Neuronal stem cell (in vitro differentiated cells): Measurements from ENCODE around the gene CLCN4.

ENCODE experiments used
- DNase-seq: peaks from one replicate; pipeline ENCODE4 v3.0.0-alpha.2; 2013; ENCODE audit warnings: low spot score
- H2AFZ ChIP-seq: one replicate; pipeline ENCODE4 v1.6.1; 2013; ENCODE audit warnings: mild to moderate bottlenecking, low read length, inconsistent platforms
- H2AK5ac ChIP-seq: 2 replicates; pipeline ENCODE4 v1.6.1; 2013; ENCODE audit warnings: low read depth, mild to moderate bottlenecking, inconsistent platforms, low read length, moderate library complexity, mixed read lengths
- H2BK120ac ChIP-seq: 2 replicates; pipeline ENCODE4 v1.6.1; 2013; ENCODE audit warnings: low read depth, mild to moderate bottlenecking, inconsistent platforms, low read length, moderate library complexity, mixed read lengths
- H2BK12ac ChIP-seq: one replicate; pipeline ENCODE4 v1.6.1; 2013; ENCODE audit warnings: low read length, inconsistent platforms
- H2BK15ac ChIP-seq: 2 replicates; pipeline ENCODE4 v1.6.1; 2013; ENCODE audit warnings: mild to moderate bottlenecking, low read length, inconsistent platforms, mixed read lengths
- H2BK5ac ChIP-seq: one replicate; pipeline ENCODE4 v1.6.1; 2013; ENCODE audit warnings: inconsistent platforms, mild to moderate bottlenecking, low read length, moderate library complexity
- H3K14ac ChIP-seq: one replicate; pipeline ENCODE4 v1.6.1; 2013; ENCODE audit warnings: low read length, inconsistent platforms
- H3K18ac ChIP-seq: 2 replicates; pipeline ENCODE4 v1.6.1; 2013; ENCODE audit warnings: low read length, inconsistent platforms
- H3K23ac ChIP-seq: 2 replicates; pipeline ENCODE4 v1.6.1; 2013; ENCODE audit warnings: low read depth, mild to moderate bottlenecking, mixed read lengths, low read length, inconsistent platforms; ENCODE audit not compliant: poor library complexity
- H3K27ac ChIP-seq: replicated peaks from 3 replicates; pipeline ENCODE4 v1.5.1; 2013; ENCODE audit warnings: low read length, inconsistent platforms
- H3K27me3 ChIP-seq, 3 experiments: 2 replicates each; pipeline ENCODE4 v1.6.1; 2013; ENCODE audit warnings: low read length in 3 of 3, mild to moderate bottlenecking in 2 of 3, inconsistent platforms in 1 of 3, low read depth in 1 of 3, mixed read lengths in 1 of 3, moderate library complexity in 1 of 3; ENCODE audit not compliant: control insufficient read depth in 3 of 3, insufficient read depth in 3 of 3
- H3K36me3 ChIP-seq, 2 donors: replicated peaks in 1 of 2; 2 replicates each; pipeline ENCODE4 v1.6.1; 2013; ENCODE audit warnings: low read length in 2 of 2; ENCODE audit not compliant: control insufficient read depth in 2 of 2, insufficient read depth in 2 of 2
- H3K4ac ChIP-seq: 2 replicates; pipeline ENCODE4 v1.6.1; 2013; ENCODE audit warnings: inconsistent platforms, mild to moderate bottlenecking, low read length, moderate library complexity
- H3K4me1 ChIP-seq, 2 donors: 1 replicate in 1 of 2; 2 replicates in 1 of 2; pipeline ENCODE4 v1.6.1; 2013; ENCODE audit warnings: low read length in 2 of 2, low read depth in 1 of 2; ENCODE audit not compliant: control insufficient read depth in 2 of 2, insufficient read depth in 1 of 2
- H3K4me2 ChIP-seq: one replicate; pipeline ENCODE4 v1.6.1; 2013; ENCODE audit warnings: mild to moderate bottlenecking, low read length, inconsistent platforms; ENCODE audit not compliant: insufficient read depth, poor library complexity, severe bottlenecking
- H3K4me3 ChIP-seq, 2 donors: 2 replicates each; pipeline ENCODE4 v1.5.1; 2013; ENCODE audit warnings: low read length in 2 of 2, mild to moderate bottlenecking in 2 of 2, inconsistent platforms in 1 of 2, moderate library complexity in 1 of 2
- H3K79me1 ChIP-seq: one replicate; pipeline ENCODE4 v1.6.1; 2013; ENCODE audit warnings: low read depth, mild to moderate bottlenecking, inconsistent platforms, low read length, moderate library complexity
- H3K9ac ChIP-seq: one replicate; pipeline ENCODE4 v1.6.1; 2013; ENCODE audit warnings: mild to moderate bottlenecking, low read depth, low read length, inconsistent platforms; ENCODE audit not compliant: poor library complexity
- H3K9me3 ChIP-seq, 2 donors: replicated peaks in 1 of 2; 2 replicates each; pipeline versions ENCODE3 to v1.6.1; 2013; ENCODE audit warnings: low read length in 2 of 2, mild to moderate bottlenecking in 2 of 2, inconsistent platforms in 1 of 2, low read depth in 1 of 2, mixed read lengths in 1 of 2, moderate library complexity in 1 of 2; ENCODE audit not compliant: control insufficient read depth in 2 of 2, insufficient read depth in 1 of 2
- H4K8ac ChIP-seq: one replicate; pipeline ENCODE4 v1.6.1; 2013; ENCODE audit warnings: low read depth, mild to moderate bottlenecking, inconsistent platforms, low read length, moderate library complexity
- H4K91ac ChIP-seq: one replicate; pipeline ENCODE4 v1.6.1; 2013; ENCODE audit warnings: low read length, low read depth, mild to moderate bottlenecking, inconsistent platforms; ENCODE audit not compliant: poor library complexity
- WGBS, 2 donors: extraction: QIAGEN DNeasy Blood & Tissue Kit; methylation state at CpG; one replicate each; pipeline ENCODE4 v1.1.7; 2013; ENCODE audit warnings: missing lambda C conversion rate in 2 of 2, mixed read lengths in 1 of 2; ENCODE audit not compliant: insufficient read length in 2 of 2, insufficient replicate concordance in 1 of 2; ENCODE audit errors: extremely low coverage in 2 of 2; 5-methylcytosine and 5-hydroxymethylcytosine counted together

The CLCN4 gene

DNA sequence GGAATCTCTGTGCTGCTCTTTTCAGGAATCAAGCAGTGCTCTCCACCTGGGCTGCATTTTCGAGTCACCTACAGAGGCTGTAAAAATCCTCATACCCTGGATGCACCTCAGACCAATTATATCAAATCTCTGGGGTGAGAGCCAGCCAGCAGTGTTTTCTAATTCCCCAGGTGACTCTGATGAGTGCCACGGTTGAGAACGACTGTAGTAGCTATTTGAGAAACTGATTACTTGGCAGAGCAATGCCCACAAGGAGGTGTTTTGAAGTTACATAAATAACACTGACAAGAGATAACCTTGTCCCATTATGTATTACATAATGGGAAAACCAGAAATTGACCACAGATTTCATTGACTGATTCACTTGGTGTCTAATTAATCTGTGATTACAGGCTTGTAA, 46.8 kb downstream of the CLCN4 start:
- no peak overlapping the region for H4K91ac ChIP-seq
- H3K36me3 ChIP-seq = no peaks in the 10 kb centered on the region
- H3K18ac ChIP-seq = no peak overlapping the region
- no peak overlapping the region for H2BK12ac ChIP-seq
- H3K4me1 ChIP-seq = peaks cover 0 to 1% of the 10 kb centered on the region in 2 donors
- H2BK15ac ChIP-seq = no peak overlapping the region
- no peak overlapping the region for H2AK5ac ChIP-seq
- H4K8ac ChIP-seq = no peak overlapping the region
- H3K14ac ChIP-seq = no peak overlapping the region
- H3K4me2 ChIP-seq = no peak overlapping the region
- no peaks in the 10 kb centered on the region for H3K79me1 ChIP-seq
- H2AFZ ChIP-seq = no peak overlapping the region
- no peak overlapping the region for H2BK5ac ChIP-seq
- H3K4me3 ChIP-seq = no peak overlapping the region
- WGBS, 2 donors = no CpG with 5 or more reads among the region's 3 CpGs
- H3K9ac ChIP-seq = no peak overlapping the region
- H2BK120ac ChIP-seq = no peak overlapping the region
- no peaks in the 10 kb centered on the region for H3K9me3 ChIP-seq
- H3K23ac ChIP-seq = no peak overlapping the region
- no peak overlapping the region for H3K4ac ChIP-seq
- no peaks in the 10 kb centered on the region for H3K27me3 ChIP-seq
- DNase-seq = no peak
- H3K27ac ChIP-seq = no peak overlapping the region

DNA sequence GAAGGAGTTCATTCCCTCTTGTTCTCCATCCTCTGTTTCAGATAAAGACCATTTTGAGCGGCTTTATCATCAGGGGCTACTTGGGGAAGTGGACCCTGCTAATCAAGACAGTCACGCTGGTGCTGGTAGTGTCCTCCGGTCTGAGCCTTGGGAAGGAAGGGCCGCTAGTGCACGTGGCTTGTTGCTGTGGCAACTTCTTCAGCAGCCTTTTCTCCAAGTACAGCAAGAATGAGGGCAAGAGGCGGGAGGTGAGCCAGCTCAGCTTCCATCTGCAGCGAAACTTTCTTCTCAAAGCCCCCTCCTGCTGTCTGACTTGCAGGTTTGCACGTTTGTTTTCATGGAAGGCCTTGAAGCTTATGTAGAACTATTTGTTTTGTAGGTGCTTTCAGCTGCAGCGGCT, 49.5 kb downstream of the CLCN4 start:
- Histone ChIP-seq H4K91ac (no peak overlapping the region), H3K36me3 (no peaks in the 10 kb centered on the region), H3K9ac (no peak overlapping the region), H3K9me3 (no peaks in the 10 kb centered on the region), H3K4me1 (peaks cover 0 to 1% of the 10 kb centered on the region in 2 donors), H3K27me3 (no peaks in the 10 kb centered on the region), H4K8ac (no peak overlapping the region), H3K23ac (no peak overlapping the region), H3K14ac (no peak overlapping the region), H3K4me2 (no peak overlapping the region), H3K18ac (no peak overlapping the region), H3K4ac (no peak overlapping the region), H2BK5ac (no peak overlapping the region), H3K79me1 (no peaks in the 10 kb centered on the region), H2BK120ac (no peak overlapping the region), H3K4me3 (no peak overlapping the region), H2BK15ac (no peak overlapping the region), H3K27ac (no peak overlapping the region), H2AFZ (peak overlapping the region; percentile 32), H2BK12ac (no peak overlapping the region), H2AK5ac (no peak overlapping the region)
- no peak for DNase-seq
- WGBS, 2 donors = no CpG with 5 or more reads among the region's 9 CpGs

DNA sequence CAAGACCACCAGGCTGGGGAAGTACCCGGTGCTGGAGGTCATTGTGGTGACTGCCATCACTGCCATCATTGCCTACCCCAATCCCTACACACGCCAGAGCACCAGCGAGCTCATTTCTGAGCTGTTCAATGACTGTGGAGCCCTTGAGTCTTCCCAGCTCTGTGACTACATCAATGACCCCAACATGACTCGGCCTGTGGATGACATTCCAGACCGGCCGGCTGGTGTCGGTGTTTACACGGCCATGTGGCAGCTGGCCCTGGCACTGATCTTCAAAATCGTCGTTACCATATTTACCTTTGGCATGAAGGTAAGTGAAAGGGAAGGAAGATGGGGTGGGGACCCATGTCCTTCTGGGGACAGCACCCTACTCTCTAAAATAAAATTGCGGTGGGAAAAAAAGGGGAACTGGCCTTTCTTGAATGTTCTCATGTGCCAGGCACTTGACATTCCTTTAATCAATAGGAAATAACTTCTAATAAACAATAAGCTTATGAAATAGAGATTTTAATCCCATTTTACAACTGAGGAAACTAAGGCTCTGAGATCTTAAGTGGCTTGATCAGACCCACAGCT, 51.6 kb downstream of the CLCN4 start:
- Histone ChIP-seq H3K9ac (no peak overlapping the region), H3K4me3 (no peak overlapping the region), H3K27me3 (no peaks in the 10 kb centered on the region), H4K8ac (no peak overlapping the region), H2BK15ac (no peak overlapping the region), H2BK120ac (no peak overlapping the region), H3K4me2 (no peak overlapping the region), H2AK5ac (no peak overlapping the region), H3K4ac (no peak overlapping the region), H3K9me3 (no peaks in the 10 kb centered on the region), H2AFZ (no peak overlapping the region), H3K4me1 (peaks cover 0 to 1% of the 10 kb centered on the region in 2 donors), H2BK5ac (no peak overlapping the region), H3K79me1 (no peaks in the 10 kb centered on the region), H3K18ac (no peak overlapping the region), H3K27ac (no peak overlapping the region), H3K23ac (no peak overlapping the region), H3K36me3 (no peaks in the 10 kb centered on the region), H2BK12ac (no peak overlapping the region), H4K91ac (no peak overlapping the region), H3K14ac (no peak overlapping the region)
- no peak for DNase-seq
- no CpG with 5 or more reads among the region's 11 CpGs for WGBS, 2 donors

DNA sequence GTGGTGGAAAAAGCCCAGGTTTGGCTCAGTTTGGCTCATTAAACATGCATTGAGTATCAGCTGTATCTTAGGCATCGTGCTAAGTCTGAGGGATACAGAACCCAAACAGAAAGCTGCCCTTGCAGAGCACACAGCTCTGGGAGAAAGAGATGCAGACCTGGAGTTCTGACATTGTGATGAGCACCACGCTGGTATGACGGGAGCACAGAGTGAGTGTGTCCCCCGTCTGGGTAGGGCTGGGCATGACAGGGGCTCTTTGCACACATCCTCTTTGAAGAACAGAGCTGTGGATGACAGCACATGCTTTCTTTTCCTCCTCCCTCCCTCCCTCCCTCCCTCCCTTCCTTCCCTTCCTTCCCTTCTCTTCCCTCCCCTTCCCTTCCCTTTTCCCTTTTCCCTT, 52.2 kb downstream of the CLCN4 start:
- Histone ChIP-seq H3K79me1 (no peaks in the 10 kb centered on the region), H3K4me2 (no peak overlapping the region), H3K14ac (no peak overlapping the region), H4K8ac (no peak overlapping the region), H3K9ac (no peak overlapping the region), H3K4me3 (no peak overlapping the region), H3K18ac (no peak overlapping the region), H2BK5ac (no peak overlapping the region), H3K23ac (no peak overlapping the region), H2BK120ac (no peak overlapping the region), H3K36me3 (no peaks in the 10 kb centered on the region), H4K91ac (no peak overlapping the region), H3K27me3 (no peaks in the 10 kb centered on the region), H2BK12ac (no peak overlapping the region), H2BK15ac (no peak overlapping the region), H3K4me1 (peaks cover 0 to 1% of the 10 kb centered on the region in 2 donors), H3K4ac (no peak overlapping the region), H3K9me3 (no peaks in the 10 kb centered on the region), H2AFZ (no peak overlapping the region), H2AK5ac (no peak overlapping the region), H3K27ac (no peak overlapping the region)
- no CpG with 5 or more reads among the region's 4 CpGs for WGBS, 2 donors
- no peak for DNase-seq
